Fibroblast of lung (primary cell): ENCODE data around the gene PTPRE.

Experiments
- EZH2 ChIP-seq: IDR thresholded peaks from 2 replicates; pipeline ENCODE4 v1.5.1; 2012; ENCODE audit warnings: low read length, control low read depth, mild to moderate bottlenecking; ENCODE audit errors: missing control alignments
- TF ChIP-seq, protein P1 (sequence below), 2 donors: IDR thresholded peaks in 1 of 2; conservative IDR thresholded peaks in 1 of 2; 1 replicate in 1 of 2; 2 replicates in 1 of 2; pipeline ENCODE4 v1.5.1; 2011 to 2012; ENCODE audit warnings: low read length in 2 of 2, control low read depth in 1 of 2, inconsistent platforms in 1 of 2, low read depth in 1 of 2, mild to moderate bottlenecking in 1 of 2

DNA sequence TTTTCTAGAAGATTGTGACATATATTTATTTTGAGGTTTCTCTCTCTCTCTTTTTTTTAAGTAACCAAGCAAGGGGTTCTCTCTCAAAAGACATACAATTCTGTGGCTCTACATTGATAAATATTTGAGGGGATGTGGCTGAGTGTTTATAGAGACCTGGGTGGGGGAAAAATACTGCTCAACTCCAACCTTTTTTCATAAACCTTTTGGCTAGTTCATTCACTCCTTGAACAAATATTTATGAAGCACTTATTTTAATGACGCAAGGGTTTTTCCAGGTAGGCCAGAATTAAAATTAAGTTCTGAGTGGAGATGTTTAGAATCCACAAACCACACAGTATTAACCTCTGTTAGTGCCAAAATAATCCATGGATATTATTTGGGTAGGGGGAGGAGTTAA is 100.2 kb downstream of the PTPRE start:
- TF ChIP-seq, protein P1, sequence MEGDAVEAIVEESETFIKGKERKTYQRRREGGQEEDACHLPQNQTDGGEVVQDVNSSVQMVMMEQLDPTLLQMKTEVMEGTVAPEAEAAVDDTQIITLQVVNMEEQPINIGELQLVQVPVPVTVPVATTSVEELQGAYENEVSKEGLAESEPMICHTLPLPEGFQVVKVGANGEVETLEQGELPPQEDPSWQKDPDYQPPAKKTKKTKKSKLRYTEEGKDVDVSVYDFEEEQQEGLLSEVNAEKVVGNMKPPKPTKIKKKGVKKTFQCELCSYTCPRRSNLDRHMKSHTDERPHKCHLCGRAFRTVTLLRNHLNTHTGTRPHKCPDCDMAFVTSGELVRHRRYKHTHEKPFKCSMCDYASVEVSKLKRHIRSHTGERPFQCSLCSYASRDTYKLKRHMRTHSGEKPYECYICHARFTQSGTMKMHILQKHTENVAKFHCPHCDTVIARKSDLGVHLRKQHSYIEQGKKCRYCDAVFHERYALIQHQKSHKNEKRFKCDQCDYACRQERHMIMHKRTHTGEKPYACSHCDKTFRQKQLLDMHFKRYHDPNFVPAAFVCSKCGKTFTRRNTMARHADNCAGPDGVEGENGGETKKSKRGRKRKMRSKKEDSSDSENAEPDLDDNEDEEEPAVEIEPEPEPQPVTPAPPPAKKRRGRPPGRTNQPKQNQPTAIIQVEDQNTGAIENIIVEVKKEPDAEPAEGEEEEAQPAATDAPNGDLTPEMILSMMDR (conservative IDR thresholded peaks at IDR 0.05 in 1 of 2, IDR thresholded peaks at IDR 0.05 in 1 of 2; ENCODE audit: low read depth in 1 of 2, low read length in 2 of 2): no peak
- TF ChIP-seq EZH2: no peak
